Neural progenitor cell (in vitro differentiated cells): ENCODE results near the gene PLA2G4E. TPM values are rescaled to one million over a fixed set of nuclear protein-coding genes. Genes with fewer than 3 reads are reported as not detected.

Source experiments
- DNase-seq: peaks from one replicate; pipeline ENCODE4 v3.0.0-alpha.2; 2016; ENCODE audit warnings: low spot score
- H2AFZ ChIP-seq: fragments of 200-600 bp; sonication (generic); replicated peaks from 2 replicates; pipeline ENCODE4 v1.6.1; 2016; ENCODE audit warnings: antibody characterized with exemption
- H3F3A ChIP-seq: fragments of 200-600 bp; sonication (generic); 2 replicates; pipeline ENCODE4 v1.6.1; 2016; ENCODE audit warnings: antibody characterized with exemption, low read depth
- H3K27ac ChIP-seq: fragments of 200-600 bp; sonication (generic); 2 replicates; pipeline ENCODE4 v1.5.1; 2016; ENCODE audit warnings: mild to moderate bottlenecking
- H3K27me3 ChIP-seq: fragments of 200-600 bp; sonication (generic); 2 replicates; pipeline ENCODE4 v1.6.1; 2016; ENCODE audit warnings: mild to moderate bottlenecking, moderate library complexity
- H3K36me3 ChIP-seq: fragments of 200-600 bp; sonication (generic); 2 replicates; pipeline ENCODE4 v1.5.1; 2016
- H3K4me1 ChIP-seq: fragments of 200-600 bp; sonication (generic); 2 replicates; pipeline ENCODE4 v1.6.1; 2016; ENCODE audit warnings: mixed run types
- H3K4me2 ChIP-seq: fragments of 200-600 bp; sonication (generic); 2 replicates; pipeline ENCODE4 v1.6.1; 2016
- H3K4me3 ChIP-seq: fragments of 200-600 bp; sonication (generic); 2 replicates; pipeline ENCODE4 v1.5.1; 2016
- H3K79me2 ChIP-seq: fragments of 200-600 bp; sonication (generic); 2 replicates; pipeline ENCODE4 v1.6.1; 2016; ENCODE audit warnings: low read depth
- H3K9ac ChIP-seq: fragments of 200-600 bp; sonication (generic); 2 replicates; pipeline ENCODE4 v1.6.1; 2016
- H3K9me3 ChIP-seq: fragments of 200-600 bp; sonication (generic); 2 replicates; pipeline ENCODE4 v1.5.1; 2016; ENCODE audit warnings: low read depth
- H4K20me1 ChIP-seq: fragments of 200-600 bp; sonication (generic); 2 replicates; pipeline ENCODE4 v1.6.1; 2016; ENCODE audit warnings: low read depth
- H3K27ac Mint-ChIP-seq: 3 replicates; pipeline ENCODE4 v1.8.0; 2021; ENCODE audit warnings: mixed read lengths
- H3K27me3 Mint-ChIP-seq: 2 replicates; pipeline ENCODE4 v1.8.0; 2022; ENCODE audit warnings: low read depth, mild to moderate bottlenecking, inconsistent platforms, moderate library complexity, mixed read lengths; ENCODE audit not compliant: insufficient read depth
- H3K36me3 Mint-ChIP-seq: 3 replicates; pipeline ENCODE4 v1.8.0; 2021; ENCODE audit warnings: mixed read lengths
- H3K4me1 Mint-ChIP-seq: 3 replicates; pipeline ENCODE4 v1.8.0; 2021; ENCODE audit warnings: mixed read lengths
- H3K4me3 Mint-ChIP-seq: 3 replicates; pipeline ENCODE4 v1.8.0; 2021; ENCODE audit warnings: mild to moderate bottlenecking, moderate library complexity, mixed read lengths
- H3K9me3 Mint-ChIP-seq: 3 replicates; pipeline ENCODE4 v1.8.0; 2020; ENCODE audit warnings: mixed read lengths
- EZH2 ChIP-seq: fragments of 200-600 bp; sonication (generic); IDR thresholded peaks from 2 replicates; pipeline ENCODE4 v1.6.1; 2017; ENCODE audit warnings: antibody characterized with exemption, mild to moderate bottlenecking, moderate library complexity
- EZH2phosphoT487 ChIP-seq: fragments of 200-600 bp; sonication (generic); IDR thresholded peaks from 2 replicates; pipeline ENCODE4 v1.6.1; 2017; ENCODE audit warnings: antibody characterized with exemption
- total RNA-seq: library from RNA; depleted of rRNA; stranded (reverse); fragments of >200 nt; gene quantifications from 2 replicates; pipeline ENCODE4 v1.2.3, GENCODE V29; 2015; ENCODE audit warnings: low replicate concordance
- TF ChIP-seq, protein P1 (sequence below): fragments of 200-600 bp; sonication (generic); IDR thresholded peaks from 2 replicates; pipeline ENCODE4 v1.5.1; 2017; ENCODE audit warnings: antibody characterized with exemption, mild to moderate bottlenecking

PLA2G4E gene
- total RNA-seq, 1 donor from 2014 or later: not detected

GRCh38 chr15:42034628-42035434 is 14.0 kb upstream of the PLA2G4E start:
- Histone ChIP-seq H3K4me2 (no peak overlapping the region), H4K20me1 (no peaks in the 10 kb centered on the region)

GRCh38 chr15:42033214-42033873 is 12.5 kb upstream of the PLA2G4E start:
- Histone ChIP-seq H3F3A (no peaks in the 10 kb centered on the region), H3K4me2 (no peak overlapping the region), H3K4me1 (no peaks in the 10 kb centered on the region), H3K4me3 (no peak overlapping the region), H3K9ac (no peak overlapping the region), H3K27ac (no peak overlapping the region), H2AFZ (no peak overlapping the region), H3K79me2 (no peaks in the 10 kb centered on the region), H3K27me3 (no peaks in the 10 kb centered on the region), H3K36me3 (no peaks in the 10 kb centered on the region), H3K9me3 (no peaks in the 10 kb centered on the region), H4K20me1 (no peaks in the 10 kb centered on the region)
- Mint-ChIP-seq H3K4me3 (no peak overlapping the region), H3K36me3 (no peaks in the 10 kb centered on the region), H3K9me3 (peaks cover 3% of the 10 kb centered on the region), H3K4me1 (peaks cover 2% of the 10 kb centered on the region), H3K27me3 (peaks cover 2% of the 10 kb centered on the region), H3K27ac (no peak overlapping the region)
- TF ChIP-seq EZH2 (no peak), EZH2phosphoT487 (no peak)
- TF ChIP-seq, protein P1, sequence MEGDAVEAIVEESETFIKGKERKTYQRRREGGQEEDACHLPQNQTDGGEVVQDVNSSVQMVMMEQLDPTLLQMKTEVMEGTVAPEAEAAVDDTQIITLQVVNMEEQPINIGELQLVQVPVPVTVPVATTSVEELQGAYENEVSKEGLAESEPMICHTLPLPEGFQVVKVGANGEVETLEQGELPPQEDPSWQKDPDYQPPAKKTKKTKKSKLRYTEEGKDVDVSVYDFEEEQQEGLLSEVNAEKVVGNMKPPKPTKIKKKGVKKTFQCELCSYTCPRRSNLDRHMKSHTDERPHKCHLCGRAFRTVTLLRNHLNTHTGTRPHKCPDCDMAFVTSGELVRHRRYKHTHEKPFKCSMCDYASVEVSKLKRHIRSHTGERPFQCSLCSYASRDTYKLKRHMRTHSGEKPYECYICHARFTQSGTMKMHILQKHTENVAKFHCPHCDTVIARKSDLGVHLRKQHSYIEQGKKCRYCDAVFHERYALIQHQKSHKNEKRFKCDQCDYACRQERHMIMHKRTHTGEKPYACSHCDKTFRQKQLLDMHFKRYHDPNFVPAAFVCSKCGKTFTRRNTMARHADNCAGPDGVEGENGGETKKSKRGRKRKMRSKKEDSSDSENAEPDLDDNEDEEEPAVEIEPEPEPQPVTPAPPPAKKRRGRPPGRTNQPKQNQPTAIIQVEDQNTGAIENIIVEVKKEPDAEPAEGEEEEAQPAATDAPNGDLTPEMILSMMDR: no peak
- DNase-seq: no peak

More at GRCh38 chr15:42034628-42035434, 14.0 kb upstream of the PLA2G4E start:
- Histone ChIP-seq H3K9ac (no peak overlapping the region), H2AFZ (no peak overlapping the region), H3F3A (no peaks in the 10 kb centered on the region), H3K4me3 (no peak overlapping the region), H3K36me3 (no peaks in the 10 kb centered on the region), H3K79me2 (no peaks in the 10 kb centered on the region), H3K4me1 (no peaks in the 10 kb centered on the region), H3K27me3 (no peaks in the 10 kb centered on the region), H3K9me3 (no peaks in the 10 kb centered on the region), H3K27ac (no peak overlapping the region)
- H3K4me3 Mint-ChIP-seq: no peak overlapping the region
- no peak overlapping the region for H3K27ac Mint-ChIP-seq
- peaks cover 5% of the 10 kb centered on the region for H3K27me3 Mint-ChIP-seq
- no peaks in the 10 kb centered on the region for H3K36me3 Mint-ChIP-seq
- no peak for DNase-seq
- peaks cover 2% of the 10 kb centered on the region for H3K4me1 Mint-ChIP-seq
- TF ChIP-seq EZH2: no peak
- TF ChIP-seq EZH2phosphoT487: no peak
- TF ChIP-seq, protein P1: no peak
- H3K9me3 Mint-ChIP-seq: peaks cover 2% of the 10 kb centered on the region

- Histone ChIP-seq H3K27ac (no peak overlapping the region), H3K9me3 (no peaks in the 10 kb centered on the region), H3K27me3 (no peaks in the 10 kb centered on the region), H3K36me3 (no peaks in the 10 kb centered on the region), H3K4me2 (no peak overlapping the region), H4K20me1 (no peaks in the 10 kb centered on the region), H3K79me2 (no peaks in the 10 kb centered on the region), H3K9ac (no peak overlapping the region), H3K4me1 (no peaks in the 10 kb centered on the region), H3F3A (no peaks in the 10 kb centered on the region), H3K4me3 (no peak overlapping the region), H2AFZ (no peak overlapping the region)
- H3K9me3 Mint-ChIP-seq: peaks cover 3% of the 10 kb centered on the region
- H3K36me3 Mint-ChIP-seq: no peaks in the 10 kb centered on the region
- no peak for DNase-seq
- H3K4me3 Mint-ChIP-seq: no peak overlapping the region
- no peak for TF ChIP-seq EZH2
- TF ChIP-seq, protein P1: no peak
- no peak for TF ChIP-seq EZH2phosphoT487
- H3K27me3 Mint-ChIP-seq: peaks cover 2% of the 10 kb centered on the region
- no peak overlapping the region for H3K27ac Mint-ChIP-seq
- H3K4me1 Mint-ChIP-seq: peaks cover 2% of the 10 kb centered on the region
These were observed 11.8 kb upstream of the PLA2G4E start for GRCh38 chr15:42032376-42033213.
